Lung (tissue), 12 donors: ENCODE results near the gene EDEM3. TPM values are rescaled to one million over a fixed set of nuclear protein-coding genes. Genes with fewer than 3 reads are reported as not detected.

Experiments
- ATAC-seq: fragments of 200-7000 bp; cut with Tn5 transposase; one replicate; pipeline ENCODE4 v1.9.1; 2020; ENCODE audit warnings: moderate number of reproducible peaks; ENCODE audit not compliant: insufficient read depth, low FRiP score
- DNase-seq, 3 donors: peaks; one replicate each; pipeline ENCODE4 v3.0.0-alpha.2; 2013 to 2017
- H3K27ac ChIP-seq, 2 donors: one replicate each; pipeline ENCODE4 v1.5.1; 2013; ENCODE audit warnings: mild to moderate bottlenecking in 2 of 2, moderate library complexity in 2 of 2, control low read depth in 1 of 2, inconsistent platforms in 1 of 2, low read depth in 1 of 2, low read length in 1 of 2
- H3K27me3 ChIP-seq, 3 donors: one replicate each; pipeline ENCODE4 v1.5.1; 2013; ENCODE audit warnings: low read length in 2 of 3; ENCODE audit not compliant: control insufficient read depth in 3 of 3, insufficient read depth in 3 of 3
- H3K36me3 ChIP-seq, 4 donors: one replicate each; pipeline ENCODE4 v1.5.1; 2013; ENCODE audit warnings: low read length in 4 of 4, mild to moderate bottlenecking in 1 of 4, moderate library complexity in 1 of 4; ENCODE audit not compliant: control insufficient read depth in 4 of 4, insufficient read depth in 4 of 4
- H3K4me1 ChIP-seq, 5 donors: one replicate each; pipeline ENCODE4 v1.5.1; 2013; ENCODE audit warnings: low read length in 5 of 5, mild to moderate bottlenecking in 2 of 5, moderate library complexity in 1 of 5; ENCODE audit not compliant: control insufficient read depth in 5 of 5, insufficient read depth in 5 of 5
- H3K4me3 ChIP-seq: one replicate; pipeline ENCODE4 v1.5.1; 2013; ENCODE audit warnings: mild to moderate bottlenecking, control low read depth, moderate library complexity
- H3K9ac ChIP-seq, 2 donors: one replicate each; pipeline ENCODE4 v1.5.1; 2013; ENCODE audit warnings: low read length in 2 of 2, control low read depth in 1 of 2; ENCODE audit not compliant: insufficient read depth in 1 of 2
- H3K9me3 ChIP-seq, 4 donors: one replicate each; pipeline ENCODE4 v1.5.1; 2013; ENCODE audit warnings: low read length in 3 of 4, mild to moderate bottlenecking in 1 of 4, moderate library complexity in 1 of 4; ENCODE audit not compliant: control insufficient read depth in 4 of 4, insufficient read depth in 3 of 4
- WGBS, 2 donors: extraction: QIAGEN DNeasy Blood & Tissue Kit; methylation state at CpG; one replicate each; pipeline ENCODE4 v1.1.7; 2013; 5-methylcytosine and 5-hydroxymethylcytosine counted together
- polyA plus RNA-seq, 2 donors: library from polyadenylated mRNA; stranded (reverse); fragments of 200-250 nt; gene quantifications; one replicate each; pipeline ENCODE4 v1.2.1, GENCODE V29; 2013
- total RNA-seq, 2 donors: library from RNA; depleted of rRNA in 1 of 2; stranded (reverse); fragments of >200 nt in 1 of 2; gene quantifications; one replicate each; pipeline ENCODE4 v1.2.1, GENCODE V29; 2014 to 2021
- TF ChIP-seq, protein P1 (sequence below): IDR thresholded peaks from 2 replicates; pipeline ENCODE4 v1.5.1; 2012; ENCODE audit warnings: mild to moderate bottlenecking; ENCODE audit errors: control extremely low read depth, extremely low read depth
- donor health status: control.
- donor health status: control.
- donor health status: Bipolar disorder and iron deficiency.
- donor health status: healthy.
- donor health status: DM: yes; HTN: yes; CAD: no.

The EDEM3 gene
- total and polyA plus RNA-seq, 4 donors = 12.2 to 54.9 (median 21.1) TPM

DNA sequence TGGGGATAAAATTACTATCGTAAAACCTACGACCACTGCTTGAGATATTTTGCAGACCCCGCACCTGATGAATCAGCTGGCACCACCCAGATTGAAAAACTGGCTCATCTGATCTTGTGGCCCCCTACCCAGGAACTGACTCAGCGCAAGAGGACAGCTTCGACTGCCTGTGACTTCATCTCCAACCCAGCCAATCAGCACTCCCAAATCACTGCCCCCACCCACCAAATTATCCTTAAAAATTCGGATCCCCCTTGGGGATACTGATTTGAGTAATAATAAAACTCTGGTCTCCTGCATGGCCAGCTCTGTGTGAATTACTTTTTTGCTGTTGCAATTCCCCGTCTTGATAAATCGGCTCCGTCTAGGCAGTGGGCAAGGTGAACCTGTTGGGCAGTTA lies 81.4 kb downstream of the EDEM3 start:
- Histone ChIP-seq H3K27me3 (no peaks in the 10 kb centered on the region), H3K9ac (no peak overlapping the region), H3K4me3 (no peak overlapping the region), H3K4me1 (no peaks in the 10 kb centered on the region), H3K9me3 (no peaks in the 10 kb centered on the region), H3K36me3 (no peaks in the 10 kb centered on the region), H3K27ac (no peak overlapping the region)
- WGBS, 2 donors = 86 to 89% methylated on average over 9 of the region's 9 CpGs
- TF ChIP-seq, protein P1, sequence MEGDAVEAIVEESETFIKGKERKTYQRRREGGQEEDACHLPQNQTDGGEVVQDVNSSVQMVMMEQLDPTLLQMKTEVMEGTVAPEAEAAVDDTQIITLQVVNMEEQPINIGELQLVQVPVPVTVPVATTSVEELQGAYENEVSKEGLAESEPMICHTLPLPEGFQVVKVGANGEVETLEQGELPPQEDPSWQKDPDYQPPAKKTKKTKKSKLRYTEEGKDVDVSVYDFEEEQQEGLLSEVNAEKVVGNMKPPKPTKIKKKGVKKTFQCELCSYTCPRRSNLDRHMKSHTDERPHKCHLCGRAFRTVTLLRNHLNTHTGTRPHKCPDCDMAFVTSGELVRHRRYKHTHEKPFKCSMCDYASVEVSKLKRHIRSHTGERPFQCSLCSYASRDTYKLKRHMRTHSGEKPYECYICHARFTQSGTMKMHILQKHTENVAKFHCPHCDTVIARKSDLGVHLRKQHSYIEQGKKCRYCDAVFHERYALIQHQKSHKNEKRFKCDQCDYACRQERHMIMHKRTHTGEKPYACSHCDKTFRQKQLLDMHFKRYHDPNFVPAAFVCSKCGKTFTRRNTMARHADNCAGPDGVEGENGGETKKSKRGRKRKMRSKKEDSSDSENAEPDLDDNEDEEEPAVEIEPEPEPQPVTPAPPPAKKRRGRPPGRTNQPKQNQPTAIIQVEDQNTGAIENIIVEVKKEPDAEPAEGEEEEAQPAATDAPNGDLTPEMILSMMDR = no peak
- ATAC-seq (no peak), DNase-seq (no peak)

DNA sequence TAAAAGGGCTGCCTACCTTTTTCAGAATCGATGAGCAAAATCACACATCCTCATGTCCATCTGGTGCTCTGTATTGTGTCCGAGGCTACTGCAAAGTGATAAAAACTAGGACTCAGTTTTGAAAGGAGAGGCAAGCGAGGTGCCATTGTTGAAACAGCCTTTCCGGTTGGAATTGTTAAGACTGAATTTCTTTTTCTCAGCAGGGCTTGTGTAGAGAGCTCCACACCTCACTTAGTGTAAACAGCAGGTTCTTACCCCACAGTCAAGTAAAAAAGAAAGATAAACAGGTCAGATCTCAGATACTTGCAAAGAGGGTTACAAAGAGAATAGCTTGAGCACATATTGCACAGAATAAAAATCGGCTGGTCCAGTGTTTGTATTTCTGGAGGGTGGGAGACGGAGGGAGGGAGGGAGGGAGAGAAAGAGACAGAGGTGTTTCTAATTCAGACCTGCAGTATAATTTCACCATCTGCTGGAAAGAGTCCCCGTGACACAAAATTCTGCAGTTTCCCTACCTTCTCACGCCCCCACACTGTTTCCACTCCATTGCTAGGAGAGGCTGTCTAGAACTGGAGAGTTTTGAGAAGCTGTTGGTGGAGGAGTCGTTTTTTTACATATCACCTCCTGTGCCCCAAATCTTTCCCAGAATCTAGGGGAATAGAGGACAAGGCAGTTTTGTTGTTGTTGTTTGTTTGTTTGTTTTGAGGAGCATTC lies 82.5 kb downstream of the EDEM3 start:
- ATAC-seq = no peak

DNA sequence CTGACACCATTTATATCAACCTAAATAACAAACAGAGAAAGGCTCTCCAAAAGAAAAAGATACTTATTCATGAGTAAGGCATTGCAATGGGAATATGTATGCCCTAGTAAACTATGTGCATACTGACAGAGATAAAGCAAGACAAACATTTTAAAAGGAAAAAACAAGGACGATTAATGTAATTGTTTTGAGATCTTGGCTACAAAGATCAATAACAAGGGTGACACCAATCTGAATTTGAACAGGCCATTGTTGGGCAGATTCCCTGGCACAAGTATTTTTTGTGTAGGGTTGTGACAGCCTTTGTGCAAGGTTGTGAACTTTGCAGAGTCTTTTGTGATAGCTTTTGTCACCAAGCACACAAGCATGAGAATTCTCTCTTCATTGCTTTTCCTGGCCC lies 85.3 kb downstream of the EDEM3 start:
- TF ChIP-seq, protein P1 = no peak
- Histone ChIP-seq H3K9ac (no peak overlapping the region), H3K36me3 (no peaks in the 10 kb centered on the region), H3K27me3 (no peaks in the 10 kb centered on the region), H3K4me1 (peaks cover 0 to 8% (median 0%) of the 10 kb centered on the region in 5 donors), H3K9me3 (no peaks in the 10 kb centered on the region), H3K27ac (no peak overlapping the region), H3K4me3 (no peak overlapping the region)
- no peak for DNase-seq
- no peak for ATAC-seq
- WGBS, 2 donors = 58 to 79% methylated on average over 1 of the region's 1 CpG

More for the DNA sequence above, 82.5 kb downstream of the EDEM3 start:
- DNase-seq = peak in 1 of 3 donors; percentile 30
- Histone ChIP-seq H3K36me3 (no peaks in the 10 kb centered on the region), H3K27me3 (no peaks in the 10 kb centered on the region), H3K4me1 (no peaks in the 10 kb centered on the region), H3K9ac (no peak overlapping the region), H3K4me3 (no peak overlapping the region), H3K27ac (no peak overlapping the region), H3K9me3 (no peaks in the 10 kb centered on the region)
- WGBS, 2 donors = 61 to 72% methylated on average over 9 of the region's 9 CpGs
- TF ChIP-seq, protein P1 = no peak
